ENCODE measurements around the gene SPTLC3. TPM values are rescaled to one million over a fixed set of nuclear protein-coding genes. Genes with fewer than 3 reads are reported as not detected.

The SPTLC3 gene
- total RNA-seq, 1 donor from 2014 or later, result 4.6 TPM

- intact Hi-C loops (cut with DNase I), result no loop called here
- no peaks in the 10 kb centered on the region for H3K36me3 ChIP-seq
- no peaks in the 10 kb centered on the region for H3K27me3 ChIP-seq
- H3K4me1 ChIP-seq, result no peaks in the 10 kb centered on the region
- no peak overlapping the region for H3K27ac ChIP-seq
- H3K4me3 ChIP-seq, result no peak overlapping the region
- peaks cover 0 to 5% of the 10 kb centered on the region in 2 donors for H3K9me3 ChIP-seq
- no peak for DNase-seq (ENCODE audit: low spot score in 2 of 2)
- TF ChIP-seq, protein P1, sequence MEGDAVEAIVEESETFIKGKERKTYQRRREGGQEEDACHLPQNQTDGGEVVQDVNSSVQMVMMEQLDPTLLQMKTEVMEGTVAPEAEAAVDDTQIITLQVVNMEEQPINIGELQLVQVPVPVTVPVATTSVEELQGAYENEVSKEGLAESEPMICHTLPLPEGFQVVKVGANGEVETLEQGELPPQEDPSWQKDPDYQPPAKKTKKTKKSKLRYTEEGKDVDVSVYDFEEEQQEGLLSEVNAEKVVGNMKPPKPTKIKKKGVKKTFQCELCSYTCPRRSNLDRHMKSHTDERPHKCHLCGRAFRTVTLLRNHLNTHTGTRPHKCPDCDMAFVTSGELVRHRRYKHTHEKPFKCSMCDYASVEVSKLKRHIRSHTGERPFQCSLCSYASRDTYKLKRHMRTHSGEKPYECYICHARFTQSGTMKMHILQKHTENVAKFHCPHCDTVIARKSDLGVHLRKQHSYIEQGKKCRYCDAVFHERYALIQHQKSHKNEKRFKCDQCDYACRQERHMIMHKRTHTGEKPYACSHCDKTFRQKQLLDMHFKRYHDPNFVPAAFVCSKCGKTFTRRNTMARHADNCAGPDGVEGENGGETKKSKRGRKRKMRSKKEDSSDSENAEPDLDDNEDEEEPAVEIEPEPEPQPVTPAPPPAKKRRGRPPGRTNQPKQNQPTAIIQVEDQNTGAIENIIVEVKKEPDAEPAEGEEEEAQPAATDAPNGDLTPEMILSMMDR (IDR thresholded peaks at IDR 0.05), result no peak
These were observed 54.0 kb downstream of the SPTLC3 start for GRCh38 chr20:13062789-13063188.

GRCh38 chr20:13068336-13068735 is 59.6 kb downstream of the SPTLC3 start:
- H3K4me1 ChIP-seq, result no peaks in the 10 kb centered on the region
- peaks cover 0 to 5% of the 10 kb centered on the region in 2 donors for H3K36me3 ChIP-seq
- H3K27ac ChIP-seq, result no peak overlapping the region
- intact Hi-C loops (cut with DNase I), result no loop called here
- H3K27me3 ChIP-seq, result no peaks in the 10 kb centered on the region
- TF ChIP-seq, protein P1 (IDR thresholded peaks at IDR 0.05), result no peak
- no peak for DNase-seq (ENCODE audit: low spot score in 2 of 2)
- peaks cover 0 to 5% of the 10 kb centered on the region in 2 donors for H3K9me3 ChIP-seq
- no peak overlapping the region for H3K4me3 ChIP-seq

GRCh38 chr20:13081877-13082276 is 73.1 kb downstream of the SPTLC3 start:
- Histone ChIP-seq H3K4me1 (no peaks in the 10 kb centered on the region), H3K27me3 (no peaks in the 10 kb centered on the region), H3K4me3 (no peak overlapping the region), H3K36me3 (no peaks in the 10 kb centered on the region), H3K9me3 (no peaks in the 10 kb centered on the region), H3K27ac (no peak overlapping the region)
- DNase-seq (ENCODE audit: low spot score in 2 of 2), result no peak
- intact Hi-C loops (cut with DNase I), result no loop called here
- TF ChIP-seq, protein P1 (IDR thresholded peaks at IDR 0.05), result no peak

GRCh38 chr20:13082378-13082777 is 73.6 kb downstream of the SPTLC3 start:
- no peaks in the 10 kb centered on the region for H3K36me3 ChIP-seq
- intact Hi-C loops (cut with DNase I), result no loop called here
- H3K27me3 ChIP-seq, result no peaks in the 10 kb centered on the region
- no peak for DNase-seq (ENCODE audit: low spot score in 2 of 2)
- TF ChIP-seq, protein P1 (IDR thresholded peaks at IDR 0.05), result no peak
- H3K27ac ChIP-seq, result no peak overlapping the region
- no peaks in the 10 kb centered on the region for H3K4me1 ChIP-seq
- no peaks in the 10 kb centered on the region for H3K9me3 ChIP-seq
- H3K4me3 ChIP-seq, result no peak overlapping the region

DNA sequence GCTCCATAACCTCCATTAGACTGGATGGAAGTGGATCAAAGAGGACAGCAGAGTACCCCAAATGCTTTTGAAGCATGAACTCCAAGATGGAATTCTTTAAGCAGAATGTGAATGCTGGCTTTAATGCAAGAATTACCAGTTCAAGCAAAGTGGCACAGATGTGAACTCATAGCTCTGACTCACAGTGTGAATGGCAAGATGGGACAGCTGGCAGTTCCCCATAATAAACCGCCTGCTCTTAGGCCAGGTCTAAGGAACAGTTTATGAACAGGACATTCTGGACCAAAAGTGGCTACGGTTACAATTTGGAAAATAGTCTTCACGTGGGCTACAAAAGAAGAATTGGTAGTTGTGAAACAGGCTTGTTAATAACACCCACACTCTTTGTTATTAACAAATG is 76.5 kb downstream of the SPTLC3 start:
- Histone ChIP-seq H3K27me3 (no peaks in the 10 kb centered on the region), H3K27ac (no peak overlapping the region), H3K4me3 (no peak overlapping the region), H3K9me3 (no peaks in the 10 kb centered on the region), H3K4me1 (no peaks in the 10 kb centered on the region), H3K36me3 (no peaks in the 10 kb centered on the region)
- DNase-seq (ENCODE audit: low spot score in 2 of 2), result no peak
- TF ChIP-seq, protein P1 (IDR thresholded peaks at IDR 0.05), result no peak
- intact Hi-C loops (cut with DNase I), result no loop called here

DNA sequence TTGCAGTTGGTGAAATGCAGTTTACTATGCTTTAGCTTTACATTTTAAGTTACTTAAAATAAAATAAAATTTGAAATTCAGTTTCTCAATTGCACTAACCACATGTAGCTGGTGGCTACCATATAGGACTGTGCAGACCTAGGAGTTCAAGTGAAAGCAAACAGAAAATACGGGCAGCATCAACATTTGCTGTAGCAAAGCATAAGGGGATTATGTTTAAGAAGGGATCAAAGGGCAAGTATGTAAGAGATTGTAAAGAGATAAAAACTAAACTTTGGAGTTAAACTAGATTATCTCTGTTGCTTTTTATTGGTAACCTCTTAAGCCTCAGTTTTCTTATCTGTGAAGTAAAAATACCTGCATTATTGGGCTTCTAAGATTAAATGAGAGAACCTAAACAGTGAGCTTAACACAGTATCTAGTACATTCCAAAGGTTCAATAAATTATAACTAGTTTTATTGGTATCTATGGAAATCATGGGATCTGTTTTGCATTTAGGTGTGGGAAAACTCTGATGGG is 81.2 kb downstream of the SPTLC3 start:
- intact Hi-C loops (cut with DNase I), result no loop called here
- Histone ChIP-seq H3K9me3 (no peaks in the 10 kb centered on the region), H3K4me3 (no peak overlapping the region), H3K27me3 (no peaks in the 10 kb centered on the region), H3K36me3 (peaks cover 0 to 4% of the 10 kb centered on the region in 2 donors), H3K4me1 (no peaks in the 10 kb centered on the region), H3K27ac (no peak overlapping the region)
- DNase-seq (ENCODE audit: low spot score in 2 of 2), result no peak
- TF ChIP-seq, protein P1 (IDR thresholded peaks at IDR 0.05), result no peak

Measured in ascending aorta (tissue), 2 donors.